Ishikawa (cell line): ENCODE measurements around the gene CDS2.

Experiments
- CEBPB ChIP-seq: IDR thresholded peaks from 2 replicates; pipeline ENCODE4 v1.6.1; 2012
- CREB1 ChIP-seq: IDR thresholded peaks from 2 replicates; pipeline ENCODE4 v1.6.1; 2012; ENCODE audit warnings: low read depth
- EGR1 ChIP-seq: IDR thresholded peaks from 2 replicates; pipeline ENCODE4 v1.6.1; 2012
- EP300 ChIP-seq: IDR thresholded peaks from 2 replicates; pipeline ENCODE4 v1.6.1; 2012; ENCODE audit warnings: borderline replicate concordance
- MAX ChIP-seq: IDR thresholded peaks from 2 replicates; pipeline ENCODE4 v1.6.1; 2012
- RAD21 ChIP-seq: IDR thresholded peaks from 2 replicates; pipeline ENCODE4 v1.6.1; 2012; ENCODE audit warnings: low read depth
- TAF1 ChIP-seq: IDR thresholded peaks from 2 replicates; pipeline ENCODE4 v1.6.1; 2012; ENCODE audit warnings: low read depth, mild to moderate bottlenecking
- USF1 ChIP-seq: IDR thresholded peaks from 2 replicates; pipeline ENCODE4 v1.6.1; 2012
- YY1 ChIP-seq: IDR thresholded peaks from 2 replicates; pipeline ENCODE4 v1.6.1; 2012; ENCODE audit warnings: low read depth

- no peak for TF ChIP-seq EP300
- TF ChIP-seq EGR1, result no peak
- no peak for TF ChIP-seq MAX
- no peak for TF ChIP-seq CREB1
- TF ChIP-seq USF1, result no peak
- no peak for TF ChIP-seq CEBPB
- no peak for TF ChIP-seq RAD21
- TF ChIP-seq YY1, result no peak
- TF ChIP-seq TAF1, result no peak
These were observed 33.1 kb downstream of the CDS2 start for GRCh38 chr20:5159928-5160327.
